ENCODE results near the gene CAMSAP3.

The CAMSAP3 gene

GRCh38 chr19:7610491-7611240, 15.0 kb downstream of the CAMSAP3 start:
- H3K36me3 ChIP-seq (ENCODE audit: insufficient read depth, low read length), result peaks cover 26% of the 10 kb centered on the region
- no peaks in the 10 kb centered on the region for H3K9me3 ChIP-seq (ENCODE audit: low read length)
- no peaks in the 10 kb centered on the region for H3K4me1 ChIP-seq (ENCODE audit: insufficient read depth, low read length)
- no peak overlapping the region for H3K4me3 ChIP-seq (ENCODE audit: low read length)
- no peaks in the 10 kb centered on the region for H3K27me3 ChIP-seq (ENCODE audit: insufficient read depth, low read length)
- H2AFZ ChIP-seq (ENCODE audit: low read depth, low read length), result no peak overlapping the region

- Histone ChIP-seq H3K36me3 (ENCODE audit: insufficient read depth, low read length) (peaks cover 31% of the 10 kb centered on the region), H3K4me3 (ENCODE audit: low read length) (no peak overlapping the region), H3K9me3 (ENCODE audit: low read length) (no peaks in the 10 kb centered on the region), H2AFZ (ENCODE audit: low read depth, low read length) (no peak overlapping the region), H3K27me3 (ENCODE audit: insufficient read depth, low read length) (no peaks in the 10 kb centered on the region), H3K4me1 (ENCODE audit: insufficient read depth, low read length) (no peaks in the 10 kb centered on the region)
Observed at GRCh38 chr19:7611541-7612279, 16.0 kb downstream of the CAMSAP3 start.

- Histone ChIP-seq H2AFZ (ENCODE audit: low read depth, low read length) (no peak overlapping the region), H3K4me1 (ENCODE audit: insufficient read depth, low read length) (no peaks in the 10 kb centered on the region), H3K4me3 (ENCODE audit: low read length) (no peak overlapping the region), H3K9me3 (ENCODE audit: low read length) (no peaks in the 10 kb centered on the region), H3K27me3 (ENCODE audit: insufficient read depth, low read length) (no peaks in the 10 kb centered on the region), H3K36me3 (ENCODE audit: insufficient read depth, low read length) (peaks cover 34% of the 10 kb centered on the region)
Observed at GRCh38 chr19:7612282-7613274, 16.9 kb downstream of the CAMSAP3 start.

GRCh38 chr19:7614859-7615741, 19.4 kb downstream of the CAMSAP3 start:
- H3K27me3 ChIP-seq (ENCODE audit: insufficient read depth, low read length), result no peaks in the 10 kb centered on the region

GRCh38 chr19:7617172-7617571, 21.5 kb downstream of the CAMSAP3 start:
- Histone ChIP-seq H3K27me3 (ENCODE audit: insufficient read depth, low read length) (no peaks in the 10 kb centered on the region), H3K4me1 (ENCODE audit: insufficient read depth, low read length) (no peaks in the 10 kb centered on the region), H3K9me3 (ENCODE audit: low read length) (no peaks in the 10 kb centered on the region), H3K4me3 (ENCODE audit: low read length) (no peak overlapping the region), H3K36me3 (ENCODE audit: insufficient read depth, low read length) (peaks cover 40% of the 10 kb centered on the region), H2AFZ (ENCODE audit: low read depth, low read length) (no peak overlapping the region)

More at GRCh38 chr19:7614859-7615741, 19.4 kb downstream of the CAMSAP3 start:
- peaks cover 40% of the 10 kb centered on the region for H3K36me3 ChIP-seq (ENCODE audit: insufficient read depth, low read length)
- H3K4me1 ChIP-seq (ENCODE audit: insufficient read depth, low read length), result no peaks in the 10 kb centered on the region
- no peak overlapping the region for H2AFZ ChIP-seq (ENCODE audit: low read depth, low read length)
- no peak overlapping the region for H3K4me3 ChIP-seq (ENCODE audit: low read length)
- H3K9me3 ChIP-seq (ENCODE audit: low read length), result no peaks in the 10 kb centered on the region

GRCh38 chr19:7617735-7618134, 22.1 kb downstream of the CAMSAP3 start:
- Histone ChIP-seq H3K4me1 (ENCODE audit: insufficient read depth, low read length) (no peaks in the 10 kb centered on the region), H2AFZ (ENCODE audit: low read depth, low read length) (no peak overlapping the region), H3K9me3 (ENCODE audit: low read length) (no peaks in the 10 kb centered on the region), H3K4me3 (ENCODE audit: low read length) (no peak overlapping the region), H3K36me3 (ENCODE audit: insufficient read depth, low read length) (peaks cover 43% of the 10 kb centered on the region), H3K27me3 (ENCODE audit: insufficient read depth, low read length) (no peaks in the 10 kb centered on the region)

- no peak overlapping the region for H2AFZ ChIP-seq (ENCODE audit: low read depth, low read length)
- H3K9me3 ChIP-seq (ENCODE audit: low read length), result no peaks in the 10 kb centered on the region
- H3K4me1 ChIP-seq (ENCODE audit: insufficient read depth, low read length), result no peaks in the 10 kb centered on the region
- peaks cover 48% of the 10 kb centered on the region for H3K36me3 ChIP-seq (ENCODE audit: insufficient read depth, low read length)
- H3K27me3 ChIP-seq (ENCODE audit: insufficient read depth, low read length), result no peaks in the 10 kb centered on the region
- H3K4me3 ChIP-seq (ENCODE audit: low read length), result no peak overlapping the region
Observed at GRCh38 chr19:7618348-7618747, 22.7 kb downstream of the CAMSAP3 start.

GRCh38 chr19:7618771-7619510, 23.3 kb downstream of the CAMSAP3 start:
- Histone ChIP-seq H3K9me3 (ENCODE audit: low read length) (no peaks in the 10 kb centered on the region), H3K36me3 (ENCODE audit: insufficient read depth, low read length) (peaks cover 53% of the 10 kb centered on the region), H3K27me3 (ENCODE audit: insufficient read depth, low read length) (no peaks in the 10 kb centered on the region), H2AFZ (ENCODE audit: low read depth, low read length) (no peak overlapping the region), H3K4me1 (ENCODE audit: insufficient read depth, low read length) (no peaks in the 10 kb centered on the region), H3K4me3 (ENCODE audit: low read length) (no peak overlapping the region)

GRCh38 chr19:7619671-7620441, 24.2 kb downstream of the CAMSAP3 start:
- Histone ChIP-seq H2AFZ (ENCODE audit: low read depth, low read length) (no peak overlapping the region), H3K9me3 (ENCODE audit: low read length) (no peaks in the 10 kb centered on the region), H3K4me3 (ENCODE audit: low read length) (no peak overlapping the region), H3K27me3 (ENCODE audit: insufficient read depth, low read length) (no peaks in the 10 kb centered on the region), H3K4me1 (ENCODE audit: insufficient read depth, low read length) (no peaks in the 10 kb centered on the region), H3K36me3 (ENCODE audit: insufficient read depth, low read length) (peaks cover 57% of the 10 kb centered on the region)

GRCh38 chr19:7620442-7621412, 25.1 kb downstream of the CAMSAP3 start:
- Histone ChIP-seq H2AFZ (ENCODE audit: low read depth, low read length) (no peak overlapping the region), H3K27me3 (ENCODE audit: insufficient read depth, low read length) (no peaks in the 10 kb centered on the region), H3K4me3 (ENCODE audit: low read length) (no peak overlapping the region), H3K9me3 (ENCODE audit: low read length) (no peaks in the 10 kb centered on the region), H3K4me1 (ENCODE audit: insufficient read depth, low read length) (no peaks in the 10 kb centered on the region), H3K36me3 (ENCODE audit: insufficient read depth, low read length) (peaks cover 60% of the 10 kb centered on the region)
